Endothelial cell of umbilical vein (primary cell): ENCODE measurements around the gene PANK2. TPM values are rescaled to one million over a fixed set of nuclear protein-coding genes. Genes with fewer than 3 reads are reported as not detected.

Source experiments
- BruUV-seq: library from RNA; stranded (reverse); fragments of 400-500 nt; replicated peaks from 2 replicates; lab custom pipeline; 2021; lab: Mats Ljungman, UMichigan
- CTCF ChIA-PET: fragments of 300-600, 350-600 bp; sonication (Branson Sonifier 250); formaldehyde crosslinking; loops from one replicate; lab custom pipeline; 2021; ENCODE audit warnings: antibody characterized with exemption, inconsistent platforms; lab: Charles Lee
- POLR2A ChIA-PET: fragments of 300-600, 350-600 bp; sonication (Branson Sonifier 250); formaldehyde crosslinking; loops from one replicate; lab custom pipeline; 2021; ENCODE audit warnings: antibody characterized with exemption, inconsistent platforms; lab: Charles Lee
- DNase-seq: peaks from one replicate; pipeline ENCODE4 v3.0.0-alpha.2; 2011; ENCODE audit warnings: low read depth, low spot score
- FAIRE-seq: peaks from 2 replicates; lab custom pipeline; 2011; peaks lifted over from hg19 to GRCh38; lab: Jason Lieb, UNC
- H2AFZ ChIP-seq: 2 replicates; pipeline ENCODE4 v1.6.0; 2012; ENCODE audit warnings: low read depth, low read length, control low read depth, inconsistent platforms
- H3K27ac ChIP-seq: 2 replicates; pipeline ENCODE4 v1.5.1; 2011; ENCODE audit warnings: low read depth, mild to moderate bottlenecking, control low read depth, low read length, moderate library complexity; ENCODE audit not compliant: insufficient read depth
- H3K27me3 ChIP-seq, 2 experiments: 2 replicates each; pipeline versions ENCODE4 v1.6.0 to v1.6.1; 2011; ENCODE audit warnings: low read length in 2 of 2, mixed read lengths in 1 of 2; ENCODE audit not compliant: control insufficient read depth in 2 of 2, insufficient read depth in 2 of 2
- H3K36me3 ChIP-seq, 2 experiments: 2 replicates in 1 of 2; 3 replicates in 1 of 2; pipeline ENCODE4 v1.5.1; 2011; ENCODE audit warnings: low read length in 2 of 2, mild to moderate bottlenecking in 1 of 2, moderate library complexity in 1 of 2; ENCODE audit not compliant: control insufficient read depth in 2 of 2, insufficient read depth in 2 of 2; ENCODE audit errors: extremely low read depth in 1 of 2
- H3K4me1 ChIP-seq: 3 replicates; pipeline ENCODE4 v1.5.1; 2011; ENCODE audit warnings: mild to moderate bottlenecking, low read length; ENCODE audit not compliant: control insufficient read depth, insufficient read depth; ENCODE audit errors: extremely low read depth
- H3K4me2 ChIP-seq: 2 replicates; pipeline ENCODE4 v1.6.1; 2011; ENCODE audit warnings: low read length, control low read depth, mixed read lengths; ENCODE audit not compliant: insufficient read depth
- H3K4me3 ChIP-seq, 3 experiments: fragments of 200-600 bp in 1 of 3; sonication (generic), shearing (Covaris generic) in 1 of 3; replicated peaks in 1 of 3; 2 replicates each; pipeline ENCODE4 v1.5.1; 2011 to 2016; ENCODE audit warnings: control low read depth in 3 of 3, low read length in 3 of 3, mild to moderate bottlenecking in 2 of 3, inconsistent platforms in 1 of 3, low read depth in 1 of 3, moderate library complexity in 1 of 3; ENCODE audit not compliant: insufficient read depth in 1 of 3
- H3K79me2 ChIP-seq: 2 replicates; pipeline ENCODE4 v1.6.0; 2012; ENCODE audit warnings: low read length, inconsistent platforms; ENCODE audit not compliant: control insufficient read depth, insufficient read depth
- H3K9ac ChIP-seq: replicated peaks from 2 replicates; pipeline ENCODE3; 2011; ENCODE audit warnings: low read length, control low read depth; ENCODE audit not compliant: insufficient read depth; ENCODE audit errors: extremely low read depth
- H3K9me1 ChIP-seq: replicated peaks from 3 replicates; pipeline ENCODE4 v1.6.0; 2011; ENCODE audit warnings: mild to moderate bottlenecking, low read length; ENCODE audit not compliant: control insufficient read depth, insufficient read depth; ENCODE audit errors: extremely low read depth
- H3K9me3 ChIP-seq: replicated peaks from 2 replicates; pipeline ENCODE4 v1.5.1; 2012; ENCODE audit warnings: low read length, inconsistent platforms; ENCODE audit not compliant: control insufficient read depth, insufficient read depth
- H4K20me1 ChIP-seq: replicated peaks from 2 replicates; pipeline ENCODE3; 2011; ENCODE audit warnings: mild to moderate bottlenecking, low read length; ENCODE audit not compliant: control insufficient read depth, insufficient read depth; ENCODE audit errors: extremely low read depth
- CTCF ChIP-seq, 2 donors: IDR thresholded peaks; 1 replicate in 1 of 2; 2 replicates in 1 of 2; pipeline ENCODE4 v1.5.1; 2011; ENCODE audit warnings: low read length in 2 of 2, mild to moderate bottlenecking in 2 of 2, moderate library complexity in 2 of 2, control low read depth in 1 of 2, inconsistent platforms in 1 of 2, low read depth in 1 of 2; ENCODE audit not compliant: insufficient read depth in 1 of 2; ENCODE audit errors: extremely low read depth in 1 of 2
- EZH2 ChIP-seq: IDR thresholded peaks from 2 replicates; pipeline ENCODE4 v1.6.1; 2012; ENCODE audit warnings: borderline replicate concordance, low read depth, mild to moderate bottlenecking, moderate library complexity, low read length, inconsistent platforms; ENCODE audit not compliant: severe bottlenecking
- FOS ChIP-seq: IDR thresholded peaks from 2 replicates; pipeline ENCODE4 v1.6.1; 2011; ENCODE audit warnings: mild to moderate bottlenecking, low read length, moderate library complexity, borderline replicate concordance; ENCODE audit not compliant: insufficient read depth
- GATA2 ChIP-seq: IDR thresholded peaks from 2 replicates; pipeline ENCODE4 v1.7.0; 2011; ENCODE audit warnings: low read depth, mild to moderate bottlenecking, moderate library complexity, mixed read lengths, low read length; ENCODE audit not compliant: insufficient read length, insufficient read depth
- JUN ChIP-seq: IDR thresholded peaks from 2 replicates; pipeline ENCODE4 v1.6.1; 2011; ENCODE audit warnings: borderline replicate concordance, low read depth; ENCODE audit not compliant: insufficient read length, insufficient read depth
- MAX ChIP-seq: IDR thresholded peaks from 2 replicates; pipeline ENCODE4 v1.6.1; 2011; ENCODE audit not compliant: insufficient read depth, insufficient read length
- MYC ChIP-seq: IDR thresholded peaks from one replicate; pipeline ENCODE4 v1.6.1; 2011; ENCODE audit warnings: mild to moderate bottlenecking, low read depth, low read length
- POLR2A ChIP-seq: IDR thresholded peaks from 2 replicates; pipeline ENCODE4 v1.6.1; 2012; ENCODE audit warnings: low read depth, mild to moderate bottlenecking, control low read depth, low read length
- POLR2AphosphoS5 ChIP-seq: IDR thresholded peaks from 2 replicates; pipeline ENCODE4 v1.6.1; 2012; ENCODE audit warnings: low read depth, mild to moderate bottlenecking, control low read depth, low read length, moderate library complexity; ENCODE audit not compliant: insufficient read depth
- dilution Hi-C: fragments of 300-500 bp; cut with MboI; formaldehyde crosslinking; loops from one replicate; pipeline ENCODE4 v1.15.0; 2019; ENCODE audit warnings: low sequenced_read_pairs; ENCODE audit not compliant: extremely low pct_ligation_motif_present
- intact Hi-C: fragments of 100-400 bp; cut with micrococcal nuclease; formaldehyde crosslinking; loops from one replicate; pipeline ENCODE4 v1.10.0; 2022
- polyA plus RNA-seq, 4 experiments: library from polyadenylated mRNA; depleted of rRNA in 3 of 4; stranded (reverse) in 3 of 4; unstranded in 1 of 4; fragments of >200 nt; gene quantifications; 2 replicates each; pipeline versions ENCODE4 v1.2.1 to v1.2.3, GENCODE V29; 2011 to 2012; ENCODE audit warnings: missing spikeins in 1 of 4
- total RNA-seq: library from RNA; stranded (reverse); gene quantifications from 2 replicates; pipeline ENCODE4 v1.2.3, GENCODE V29; 2021

PANK2 gene
- total and polyA plus RNA-seq, 2 donors (not counting 3 experiments of a cell fraction or from before 2014, with no cell fraction given), result 18.9 to 54.3 TPM

- no peaks in the 10 kb centered on the region for H3K9me3 ChIP-seq
- BruUV-seq, result no TSS peak
- H3K27ac ChIP-seq, result no peak overlapping the region
- ChIA-PET POLR2A (no interaction called here), CTCF (interaction anchor here (0.7 to 2.1 kb wide), 3 partner anchors 11 to 113 kb away, joined by 4 to 12 read pairs (median 5); no protein-coding TSS in a partner anchor)
- H3K9me1 ChIP-seq, result no peaks in the 10 kb centered on the region
- no peaks in the 10 kb centered on the region for H4K20me1 ChIP-seq
- no peaks in the 10 kb centered on the region for H3K79me2 ChIP-seq
- no peak overlapping the region for H3K9ac ChIP-seq
- DNase-seq (no peak), FAIRE-seq (no peak)
- TF ChIP-seq JUN (no peak), POLR2A (no peak), FOS (no peak), CTCF (IDR thresholded peaks at IDR 0.05; ENCODE audit: extremely low read depth in 1 of 2, insufficient read depth in 1 of 2, low read depth in 1 of 2, low read length in 2 of 2) (no peak), POLR2AphosphoS5 (no peak), GATA2 (no peak), MYC (no peak), MAX (no peak), EZH2 (no peak)
- no peaks in the 10 kb centered on the region for H3K4me1 ChIP-seq
- H3K27me3 ChIP-seq, result no peaks in the 10 kb centered on the region
- H3K4me3 ChIP-seq, result no peak overlapping the region
- dilution Hi-C loops, result no loop called here
- H2AFZ ChIP-seq, result no peak overlapping the region
- peaks cover 23 to 65% of the 10 kb centered on the region in 2 experiments for H3K36me3 ChIP-seq
- H3K4me2 ChIP-seq, result no peak overlapping the region
- intact Hi-C loops, result no loop called here
Measured at GRCh38 chr20:3865887-3866407, 23.2 kb upstream of the PANK2 start.
